Upper lobe of right lung (tissue), 1 donor: ENCODE results near the gene PIWIL1. TPM values are rescaled to one million over a fixed set of nuclear protein-coding genes. Genes with fewer than 3 reads are reported as not detected.

Experiments
- ATAC-seq: fragments of 200-7000 bp; cut with Tn5 transposase; one replicate; pipeline ENCODE4 v1.9.1; 2020; ENCODE audit warnings: mild to moderate bottlenecking, moderate library complexity
- DNase-seq: peaks from one replicate; pipeline ENCODE4 v3.0.0-alpha.2; 2020
- H3K27ac ChIP-seq: fragments of 200-600 bp; one replicate; pipeline ENCODE4 v1.8.0; 2022
- H3K27me3 ChIP-seq: fragments of 200-600 bp; one replicate; pipeline ENCODE4 v1.8.0; 2022; ENCODE audit warnings: mild to moderate bottlenecking
- H3K36me3 ChIP-seq: fragments of 200-600 bp; one replicate; pipeline ENCODE4 v1.8.0; 2022
- H3K4me1 ChIP-seq: fragments of 200-600 bp; one replicate; pipeline ENCODE4 v1.8.0; 2022
- H3K4me3 ChIP-seq: fragments of 200-600 bp; one replicate; pipeline ENCODE4 v1.8.0; 2022; ENCODE audit warnings: mild to moderate bottlenecking
- H3K9me3 ChIP-seq: fragments of 200-600 bp; one replicate; pipeline ENCODE4 v1.8.0; 2022
- intact Hi-C: fragments of 100-400 bp; cut with DNase I; formaldehyde crosslinking; loops from one replicate; pipeline ENCODE4 v1.11.0; 2022
- long read RNA-seq: library from polyadenylated mRNA; unstranded; transcript quantifications from one replicate; pipeline ENCODE4 v2.0.0, GENCODE V29; 2021
- total RNA-seq: library from RNA; stranded (reverse); fragmentation: NEBNext Ultra II Directional; extraction: Animal tissue kit (Norgen Biotek cat#: 25700); gene quantifications from one replicate; pipeline ENCODE4 v1.2.1, GENCODE V29; 2021
- TF ChIP-seq, protein P1 (sequence below): fragments of 200-600 bp; IDR thresholded peaks from one replicate; pipeline ENCODE4 v1.8.0; 2022; ENCODE audit warnings: antibody characterized with exemption
- donor health status: DM: no; HTN: yes; CAD: no; lungs with severe emphysema.

The PIWIL1 gene
- not detected for total RNA-seq
- long read RNA-seq = 0 reads

DNA sequence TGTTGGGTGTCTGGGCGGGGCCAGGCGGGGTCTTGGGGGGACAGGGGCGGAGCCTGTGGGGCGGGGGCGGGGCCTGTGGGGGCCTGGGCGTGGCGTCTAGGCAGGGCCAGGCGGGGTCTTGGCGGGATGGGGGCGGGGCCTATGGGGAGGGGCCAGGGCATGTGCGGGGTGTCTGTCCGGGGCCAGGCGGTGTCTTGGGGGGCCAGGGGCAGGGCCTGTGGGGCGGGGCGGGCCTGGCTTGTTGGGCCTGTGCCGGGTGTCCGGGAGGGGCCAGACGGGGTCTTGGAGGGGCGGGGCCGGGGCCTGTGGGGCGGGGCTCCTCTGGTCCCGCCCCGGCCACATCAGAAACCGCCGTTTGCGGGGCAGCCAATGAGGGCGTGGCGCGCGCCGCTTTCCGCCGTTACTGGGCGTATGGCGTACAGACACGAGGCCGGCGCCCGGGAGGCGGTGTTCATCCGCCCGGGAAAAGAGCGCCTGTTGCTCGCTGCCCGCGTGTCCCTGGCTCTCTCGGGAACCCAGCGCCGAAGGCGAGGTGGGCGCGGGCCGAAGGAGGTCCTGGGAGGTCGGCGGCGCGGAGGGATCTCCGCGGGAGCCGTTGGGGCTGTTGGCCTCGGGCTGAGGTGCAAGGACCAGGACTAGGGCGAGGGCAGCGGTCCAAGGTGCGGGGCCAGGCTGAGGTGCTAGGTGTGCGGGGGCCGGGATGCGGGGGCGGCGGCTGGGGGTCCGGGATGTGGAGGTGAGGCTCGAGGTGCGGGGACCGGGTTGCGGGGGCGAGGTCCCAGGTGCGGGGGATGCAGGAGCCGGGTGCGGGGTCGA lies at the start of gene PIWIL1:
TSS of gene PIWIL1 (plus strand) at position 400 of the 816 bp plus-strand sequence. CDS start 4,705 bp downstream, outside the sequence.
- Histone ChIP-seq H3K9me3 (no peaks in the 10 kb centered on the region), H3K4me3 (no peak within 1 kb of the TSS), H3K4me1 (peaks cover 10% of the 10 kb centered on the region), H3K27ac (no peak within 1 kb of the TSS), H3K36me3 (no peaks in the 10 kb centered on the region), H3K27me3 (peaks cover 31% of the 10 kb centered on the region)
- TF ChIP-seq, protein P1, sequence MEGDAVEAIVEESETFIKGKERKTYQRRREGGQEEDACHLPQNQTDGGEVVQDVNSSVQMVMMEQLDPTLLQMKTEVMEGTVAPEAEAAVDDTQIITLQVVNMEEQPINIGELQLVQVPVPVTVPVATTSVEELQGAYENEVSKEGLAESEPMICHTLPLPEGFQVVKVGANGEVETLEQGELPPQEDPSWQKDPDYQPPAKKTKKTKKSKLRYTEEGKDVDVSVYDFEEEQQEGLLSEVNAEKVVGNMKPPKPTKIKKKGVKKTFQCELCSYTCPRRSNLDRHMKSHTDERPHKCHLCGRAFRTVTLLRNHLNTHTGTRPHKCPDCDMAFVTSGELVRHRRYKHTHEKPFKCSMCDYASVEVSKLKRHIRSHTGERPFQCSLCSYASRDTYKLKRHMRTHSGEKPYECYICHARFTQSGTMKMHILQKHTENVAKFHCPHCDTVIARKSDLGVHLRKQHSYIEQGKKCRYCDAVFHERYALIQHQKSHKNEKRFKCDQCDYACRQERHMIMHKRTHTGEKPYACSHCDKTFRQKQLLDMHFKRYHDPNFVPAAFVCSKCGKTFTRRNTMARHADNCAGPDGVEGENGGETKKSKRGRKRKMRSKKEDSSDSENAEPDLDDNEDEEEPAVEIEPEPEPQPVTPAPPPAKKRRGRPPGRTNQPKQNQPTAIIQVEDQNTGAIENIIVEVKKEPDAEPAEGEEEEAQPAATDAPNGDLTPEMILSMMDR = no peak
- DNase-seq (no peak), ATAC-seq (no peak)
- intact Hi-C loops = no loop called here

DNA sequence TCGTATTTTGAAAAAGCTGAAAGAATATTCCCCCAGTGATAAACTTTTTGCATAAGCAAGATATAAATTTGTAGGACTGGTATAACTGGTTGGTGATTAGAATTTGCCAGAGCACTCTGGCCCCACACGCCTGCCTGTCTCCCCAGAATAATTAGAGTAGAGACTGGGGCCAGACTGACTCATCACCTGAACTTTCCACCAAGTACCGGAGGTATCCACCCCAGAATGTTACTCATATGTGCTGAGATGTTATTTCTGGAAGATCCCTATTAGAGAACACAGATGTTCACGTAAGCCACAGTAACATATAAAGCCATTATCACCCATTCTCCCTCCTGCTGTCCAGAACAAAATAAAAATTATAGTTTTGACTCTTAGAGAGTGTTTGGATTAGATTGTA lies 49.5 kb upstream of the PIWIL1 start:
- no peak overlapping the region for H3K4me3 ChIP-seq
- H3K36me3 ChIP-seq = no peaks in the 10 kb centered on the region
- intact Hi-C loops = no loop called here
- DNase-seq (no peak), ATAC-seq (no peak)
- no peak overlapping the region for H3K27ac ChIP-seq
- TF ChIP-seq, protein P1 = no peak
- no peaks in the 10 kb centered on the region for H3K4me1 ChIP-seq
- no peaks in the 10 kb centered on the region for H3K9me3 ChIP-seq
- peaks cover 13% of the 10 kb centered on the region for H3K27me3 ChIP-seq

DNA sequence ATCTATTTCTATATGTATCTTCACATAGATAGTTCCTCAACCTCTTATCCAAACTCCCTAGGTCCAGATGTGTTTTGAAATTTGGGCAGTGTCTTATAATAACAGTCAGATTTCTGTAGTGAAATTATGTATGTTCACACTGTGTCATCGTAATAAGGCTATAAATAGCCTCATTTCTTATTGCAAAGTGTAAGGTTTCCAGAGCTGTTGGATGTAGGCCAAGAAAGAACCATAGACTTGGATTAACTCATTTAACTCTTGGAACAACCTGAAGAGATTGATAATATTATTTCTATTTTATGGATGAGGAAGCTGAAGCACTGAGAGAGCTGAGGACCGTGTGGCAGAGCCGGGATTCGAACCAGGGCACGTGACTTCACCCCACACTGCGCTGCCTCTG lies 49.0 kb upstream of the PIWIL1 start:
- TF ChIP-seq, protein P1 = no peak
- intact Hi-C loops = no loop called here
- Histone ChIP-seq H3K27me3 (peaks cover 13% of the 10 kb centered on the region), H3K4me3 (no peak overlapping the region), H3K9me3 (no peaks in the 10 kb centered on the region), H3K27ac (no peak overlapping the region), H3K4me1 (no peaks in the 10 kb centered on the region), H3K36me3 (no peaks in the 10 kb centered on the region)
- ATAC-seq (no peak), DNase-seq (no peak)

DNA sequence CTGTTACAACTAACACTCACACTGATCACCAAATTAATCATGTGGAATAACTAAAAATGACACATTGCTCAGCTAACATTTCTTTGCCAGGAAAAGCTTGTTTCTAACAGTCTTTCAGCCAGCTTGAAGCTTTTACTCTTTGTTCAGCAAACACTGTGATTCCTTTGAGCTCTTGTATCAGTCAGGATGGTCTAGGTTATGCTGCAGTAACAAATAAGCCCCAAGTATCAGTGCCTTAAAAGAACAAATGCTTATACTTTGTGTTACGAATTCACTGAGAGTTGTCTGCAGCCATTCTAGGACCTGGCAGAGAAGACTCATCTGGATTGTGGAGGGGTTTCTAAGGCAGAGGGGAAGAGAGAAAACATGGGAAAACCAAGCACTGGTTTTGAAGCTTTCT lies 47.6 kb upstream of the PIWIL1 start:
- peaks cover 13% of the 10 kb centered on the region for H3K27me3 ChIP-seq
- no peak for DNase-seq

DNA sequence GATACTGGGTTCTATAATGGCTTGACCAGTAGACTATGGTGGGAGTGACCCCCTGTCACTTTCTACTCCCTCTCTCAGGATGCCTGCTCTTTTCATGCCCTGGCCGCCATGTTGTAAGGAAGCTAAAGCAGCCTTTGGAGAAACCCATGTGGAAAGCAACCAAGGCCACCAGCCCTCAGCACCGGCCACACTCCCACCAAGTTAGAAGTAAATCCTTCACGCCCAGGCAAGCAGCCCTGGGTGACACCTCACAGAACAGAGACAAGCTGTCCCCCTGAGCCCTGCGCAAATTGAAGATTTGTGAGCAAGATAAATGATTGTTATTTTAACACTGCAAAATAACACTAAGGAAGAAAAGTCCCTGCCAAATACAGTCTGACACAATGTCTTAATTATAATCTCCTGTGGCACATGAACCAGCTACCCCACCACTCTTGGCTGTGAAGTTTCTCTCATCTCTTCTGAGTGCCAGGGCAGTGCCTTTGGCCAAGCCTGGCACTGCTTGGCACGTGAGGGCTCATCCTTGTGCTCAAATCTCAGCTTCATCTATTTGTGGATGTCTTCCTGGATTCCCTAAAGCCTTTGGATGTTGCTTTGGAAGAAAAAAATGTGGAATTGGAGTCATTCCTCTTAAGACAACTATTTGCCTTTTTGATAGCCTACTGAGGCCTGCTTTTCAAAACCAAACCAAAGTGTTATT lies 39.2 kb upstream of the PIWIL1 start:
- no peak overlapping the region for H3K27ac ChIP-seq
- no peak overlapping the region for H3K4me3 ChIP-seq
- H3K27me3 ChIP-seq = no peaks in the 10 kb centered on the region
- DNase-seq (no peak), ATAC-seq (no peak)
- H3K4me1 ChIP-seq = no peaks in the 10 kb centered on the region
- H3K36me3 ChIP-seq = no peaks in the 10 kb centered on the region
- TF ChIP-seq, protein P1 = no peak
- intact Hi-C loops = no loop called here
- H3K9me3 ChIP-seq = no peaks in the 10 kb centered on the region

More for the DNA sequence above, 47.6 kb upstream of the PIWIL1 start:
- no peaks in the 10 kb centered on the region for H3K36me3 ChIP-seq
- no peaks in the 10 kb centered on the region for H3K9me3 ChIP-seq
- no peak overlapping the region for H3K27ac ChIP-seq
- no peak overlapping the region for H3K4me3 ChIP-seq
- H3K4me1 ChIP-seq = no peaks in the 10 kb centered on the region
- TF ChIP-seq, protein P1 = no peak
- ATAC-seq = no peak
- intact Hi-C loops = no loop called here
